ENCODE measurements around the gene STON2. TPM values are rescaled to one million over a fixed set of nuclear protein-coding genes. Genes with fewer than 3 reads are reported as not detected.
A peak's percentile ranks its signal among the peaks of the same experiment; 100 is the strongest.

The STON2 gene, protein sequence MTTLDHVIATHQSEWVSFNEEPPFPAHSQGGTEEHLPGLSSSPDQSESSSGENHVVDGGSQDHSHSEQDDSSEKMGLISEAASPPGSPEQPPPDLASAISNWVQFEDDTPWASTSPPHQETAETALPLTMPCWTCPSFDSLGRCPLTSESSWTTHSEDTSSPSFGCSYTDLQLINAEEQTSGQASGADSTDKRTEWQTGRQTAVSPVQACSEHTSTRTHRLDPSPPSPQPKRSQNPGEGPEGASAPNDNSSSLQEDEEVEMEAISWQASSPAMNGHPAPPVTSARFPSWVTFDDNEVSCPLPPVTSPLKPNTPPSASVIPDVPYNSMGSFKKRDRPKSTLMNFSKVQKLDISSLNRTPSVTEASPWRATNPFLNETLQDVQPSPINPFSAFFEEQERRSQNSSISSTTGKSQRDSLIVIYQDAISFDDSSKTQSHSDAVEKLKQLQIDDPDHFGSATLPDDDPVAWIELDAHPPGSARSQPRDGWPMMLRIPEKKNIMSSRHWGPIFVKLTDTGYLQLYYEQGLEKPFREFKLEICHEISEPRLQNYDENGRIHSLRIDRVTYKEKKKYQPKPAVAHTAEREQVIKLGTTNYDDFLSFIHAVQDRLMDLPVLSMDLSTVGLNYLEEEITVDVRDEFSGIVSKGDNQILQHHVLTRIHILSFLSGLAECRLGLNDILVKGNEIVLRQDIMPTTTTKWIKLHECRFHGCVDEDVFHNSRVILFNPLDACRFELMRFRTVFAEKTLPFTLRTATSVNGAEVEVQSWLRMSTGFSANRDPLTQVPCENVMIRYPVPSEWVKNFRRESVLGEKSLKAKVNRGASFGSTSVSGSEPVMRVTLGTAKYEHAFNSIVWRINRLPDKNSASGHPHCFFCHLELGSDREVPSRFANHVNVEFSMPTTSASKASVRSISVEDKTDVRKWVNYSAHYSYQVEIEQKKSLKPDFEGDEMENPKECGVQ
- polyA plus RNA-seq (ENCODE audit: low read depth in 6 of 6) = under 1 TPM in 4 of 6 donors, not detected in 2; 0.21 to 0.84 (median 0.29) TPM

DNA sequence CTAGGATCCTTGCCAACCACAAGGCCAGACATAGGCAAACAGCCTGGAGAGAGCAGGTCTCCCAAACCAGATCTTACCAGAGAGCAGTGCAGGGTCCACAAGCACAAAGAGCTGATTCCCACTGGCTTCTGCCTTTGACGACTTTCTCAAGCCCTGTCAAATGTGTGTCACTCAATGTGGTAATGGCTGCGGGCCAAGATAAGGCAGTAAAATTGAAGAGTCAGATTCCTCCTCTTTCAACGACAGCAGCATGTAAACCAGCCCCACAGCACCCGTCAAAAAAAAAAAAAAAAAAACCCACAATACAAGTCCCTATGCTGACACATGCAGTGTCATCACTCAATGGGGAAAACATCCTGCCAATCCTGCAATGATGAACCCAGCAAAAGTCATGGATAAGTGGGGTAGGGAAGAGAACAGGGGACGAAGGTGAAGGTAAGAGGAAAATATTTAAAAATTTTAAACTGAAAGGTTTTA lies at the start of gene STON2:
TSS of gene STON2 (minus strand) at position 123 of the 477 bp plus-strand sequence. CDS start 1,942 bp downstream, outside the sequence.
- H3K36me3 Mint-ChIP-seq = no peaks in the 10 kb centered on the region
- no peaks in the 10 kb centered on the region for H3K4me1 Mint-ChIP-seq
- ATAC-seq (ENCODE audit: low read depth in 2 of 2) = no peak
- H3K9me3 Mint-ChIP-seq = peaks cover 0 to 13% (median 8%) of the 10 kb centered on the region in 7 donors
- peaks cover 7 to 17% (median 13%) of the 10 kb centered on the region in 3 donors for H3K27me3 Mint-ChIP-seq
- DNase-seq = no peak
- H3K27ac Mint-ChIP-seq = peak within 1 kb of the TSS in 2 of 6 donors; percentile 22 to 62
- no peak within 1 kb of the TSS for H3K4me3 Mint-ChIP-seq

- H3K9me3 Mint-ChIP-seq = peaks cover 0 to 6% (median 0%) of the 10 kb centered on the region in 7 donors
- ATAC-seq (ENCODE audit: low read depth in 2 of 2) (no peak), DNase-seq (no peak)
- peaks cover 24 to 28% (median 25%) of the 10 kb centered on the region in 3 donors for H3K27me3 Mint-ChIP-seq
- peaks cover 0 to under 1% (median 0%) of the 10 kb centered on the region in 3 donors for H3K4me1 Mint-ChIP-seq
- no peak overlapping the region for H3K27ac Mint-ChIP-seq
- no peak overlapping the region for H3K4me3 Mint-ChIP-seq
- H3K36me3 Mint-ChIP-seq = peaks cover 0 to 7% of the 10 kb centered on the region in 2 donors
Measured at GRCh38 chr14:81449576-81449975, 49.5 kb upstream of the STON2 start.

GRCh38 chr14:81449114-81449513 lies 49.0 kb upstream of the STON2 start:
- Mint-ChIP-seq H3K27ac (no peak overlapping the region), H3K9me3 (peaks cover 0 to 6% (median 0%) of the 10 kb centered on the region in 7 donors), H3K4me3 (no peak overlapping the region), H3K27me3 (peaks cover 25 to 33% (median 27%) of the 10 kb centered on the region in 3 donors), H3K36me3 (peaks cover 0 to 7% of the 10 kb centered on the region in 2 donors), H3K4me1 (no peaks in the 10 kb centered on the region)
- ATAC-seq (ENCODE audit: low read depth in 2 of 2) = no peak
- no peak for DNase-seq

- H3K27ac Mint-ChIP-seq = no peak overlapping the region
- H3K4me3 Mint-ChIP-seq = no peak overlapping the region
- H3K9me3 Mint-ChIP-seq = peaks cover 0 to 8% (median 0%) of the 10 kb centered on the region in 7 donors
- no peaks in the 10 kb centered on the region for H3K4me1 Mint-ChIP-seq
- H3K27me3 Mint-ChIP-seq = peaks cover 34 to 50% (median 39%) of the 10 kb centered on the region in 3 donors
- H3K36me3 Mint-ChIP-seq = peaks cover 0 to 7% of the 10 kb centered on the region in 2 donors
- ATAC-seq (ENCODE audit: low read depth in 2 of 2) (no peak), DNase-seq (no peak)
Measured at GRCh38 chr14:81447021-81447764, 47.1 kb upstream of the STON2 start.

DNA sequence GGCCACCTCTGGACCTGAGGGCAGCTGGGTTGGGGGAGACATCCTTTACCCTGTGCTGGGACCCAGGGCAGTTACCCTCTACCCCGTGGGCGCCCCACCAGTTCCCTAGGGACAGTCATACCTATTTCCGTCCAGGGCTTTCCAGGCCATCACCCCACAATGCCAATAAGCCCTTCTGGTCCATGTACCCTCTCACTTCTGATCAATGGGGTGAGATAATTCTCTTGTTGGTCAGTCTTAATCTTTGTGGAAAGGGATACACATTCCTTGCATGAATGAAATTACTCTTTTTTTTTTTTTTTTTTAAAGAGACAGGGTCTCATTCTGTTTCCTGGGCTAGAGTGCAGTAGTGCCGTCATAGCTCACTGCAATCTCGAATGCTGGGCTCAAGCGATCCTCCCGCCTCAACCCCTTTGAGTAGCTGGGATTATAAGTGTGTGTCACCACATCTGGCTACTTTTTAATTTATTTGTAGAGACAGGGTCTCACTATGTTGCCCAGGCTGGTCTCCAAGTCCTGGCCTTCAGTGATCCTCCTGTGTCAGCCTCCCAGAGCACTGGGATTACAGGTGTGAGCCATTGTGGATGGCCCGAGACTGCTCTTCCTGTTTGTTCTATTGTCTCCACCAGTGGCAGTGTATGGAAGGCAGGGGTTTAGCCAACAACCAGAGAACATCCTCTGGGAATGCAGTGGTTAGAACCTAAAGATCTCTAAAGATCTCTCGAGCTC lies 46.3 kb upstream of the STON2 start:
- Mint-ChIP-seq H3K27ac (no peak overlapping the region), H3K9me3 (peaks cover 0 to 6% (median 0%) of the 10 kb centered on the region in 7 donors), H3K4me3 (no peak overlapping the region)

DNA sequence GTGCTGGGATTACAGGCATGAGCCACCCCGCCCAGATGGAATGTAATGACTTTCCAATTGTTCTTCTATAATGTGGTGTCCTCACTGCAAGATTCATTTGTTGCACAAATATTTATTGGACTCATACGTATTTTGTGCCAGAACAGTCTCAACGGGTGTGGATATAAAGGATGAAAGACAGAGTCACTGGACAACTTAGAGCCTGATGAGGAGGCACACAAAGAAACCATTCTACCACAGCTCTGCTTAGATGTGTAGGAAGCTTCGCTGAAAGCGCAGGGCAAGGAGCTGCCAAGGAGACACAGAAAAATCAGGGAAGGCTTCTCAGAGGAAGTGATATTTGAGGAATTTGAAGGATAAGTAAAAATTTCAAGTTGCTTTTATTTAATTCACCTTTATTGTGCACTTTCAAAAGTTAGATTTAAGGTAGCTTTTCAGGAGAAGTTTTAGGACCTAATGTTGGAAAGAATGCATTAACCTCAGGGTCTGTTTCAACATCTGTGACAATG lies 41.6 kb upstream of the STON2 start:
- Mint-ChIP-seq H3K4me1 (peaks cover 6 to 8% (median 7%) of the 10 kb centered on the region in 3 donors), H3K27me3 (peaks cover 43 to 76% (median 59%) of the 10 kb centered on the region in 3 donors), H3K4me3 (no peak overlapping the region), H3K36me3 (no peaks in the 10 kb centered on the region), H3K9me3 (peaks cover 0 to 6% (median 0%) of the 10 kb centered on the region in 7 donors), H3K27ac (peak overlapping the region in 1 of 6 donors; percentile 61)
- no peak for DNase-seq
- no peak for ATAC-seq (ENCODE audit: low read depth in 2 of 2)

More for the DNA sequence above, 46.3 kb upstream of the STON2 start:
- ATAC-seq (ENCODE audit: low read depth in 2 of 2) (no peak), DNase-seq (no peak)
- Mint-ChIP-seq H3K36me3 (peaks cover 0 to 7% of the 10 kb centered on the region in 2 donors), H3K27me3 (peaks cover 39 to 54% (median 45%) of the 10 kb centered on the region in 3 donors), H3K4me1 (no peaks in the 10 kb centered on the region)

GRCh38 chr14:81440041-81440440 lies 39.9 kb upstream of the STON2 start:
- ATAC-seq (ENCODE audit: low read depth in 2 of 2) (no peak), DNase-seq (no peak)
- H3K36me3 Mint-ChIP-seq = no peaks in the 10 kb centered on the region
- peaks cover 51 to 83% (median 65%) of the 10 kb centered on the region in 3 donors for H3K27me3 Mint-ChIP-seq
- peaks cover 0 to 5% (median 0%) of the 10 kb centered on the region in 7 donors for H3K9me3 Mint-ChIP-seq
- H3K4me1 Mint-ChIP-seq = peaks cover 12 to 13% (median 13%) of the 10 kb centered on the region in 3 donors
- no peak overlapping the region for H3K4me3 Mint-ChIP-seq
- H3K27ac Mint-ChIP-seq = no peak overlapping the region

- peaks cover 12 to 15% (median 13%) of the 10 kb centered on the region in 3 donors for H3K4me1 Mint-ChIP-seq
- no peak for DNase-seq
- no peaks in the 10 kb centered on the region for H3K36me3 Mint-ChIP-seq
- H3K27me3 Mint-ChIP-seq = peaks cover 65 to 88% (median 79%) of the 10 kb centered on the region in 3 donors
- no peak overlapping the region for H3K27ac Mint-ChIP-seq
- no peaks in the 10 kb centered on the region for H3K9me3 Mint-ChIP-seq
- peak overlapping the region; percentile 65 to 89 (median 82) for H3K4me3 Mint-ChIP-seq
- ATAC-seq (ENCODE audit: low read depth in 2 of 2) = no peak
Measured at GRCh38 chr14:81437244-81437643, 37.1 kb upstream of the STON2 start.

GRCh38 chr14:81436296-81437138 lies 36.4 kb upstream of the STON2 start:
- Mint-ChIP-seq H3K4me1 (peaks cover 12 to 15% (median 13%) of the 10 kb centered on the region in 3 donors), H3K27me3 (peaks cover 65 to 87% (median 78%) of the 10 kb centered on the region in 3 donors), H3K27ac (peak overlapping the region in 1 of 6 donors; percentile 43), H3K4me3 (peak overlapping the region; percentile 65 to 89 (median 82)), H3K9me3 (no peaks in the 10 kb centered on the region), H3K36me3 (no peaks in the 10 kb centered on the region)
- DNase-seq (peak; percentile 14), ATAC-seq (ENCODE audit: low read depth in 2 of 2) (peak; percentile 46 to 56)

GRCh38 chr14:81435391-81436295 lies 35.5 kb upstream of the STON2 start:
- DNase-seq (peak; percentile 22), ATAC-seq (ENCODE audit: low read depth in 2 of 2) (peak; percentile 62 to 64)
- H3K36me3 Mint-ChIP-seq = no peaks in the 10 kb centered on the region
- H3K27me3 Mint-ChIP-seq = peaks cover 69 to 78% (median 70%) of the 10 kb centered on the region in 3 donors
- peak overlapping the region; percentile 83 to 95 (median 90) for H3K4me3 Mint-ChIP-seq
- H3K9me3 Mint-ChIP-seq = no peaks in the 10 kb centered on the region
- peak overlapping the region in 1 of 6 donors; percentile 39 for H3K27ac Mint-ChIP-seq
- peaks cover 12 to 15% (median 13%) of the 10 kb centered on the region in 3 donors for H3K4me1 Mint-ChIP-seq
